Measurements from ENCODE around the gene DNAH10.

The DNAH10 gene

DNA sequence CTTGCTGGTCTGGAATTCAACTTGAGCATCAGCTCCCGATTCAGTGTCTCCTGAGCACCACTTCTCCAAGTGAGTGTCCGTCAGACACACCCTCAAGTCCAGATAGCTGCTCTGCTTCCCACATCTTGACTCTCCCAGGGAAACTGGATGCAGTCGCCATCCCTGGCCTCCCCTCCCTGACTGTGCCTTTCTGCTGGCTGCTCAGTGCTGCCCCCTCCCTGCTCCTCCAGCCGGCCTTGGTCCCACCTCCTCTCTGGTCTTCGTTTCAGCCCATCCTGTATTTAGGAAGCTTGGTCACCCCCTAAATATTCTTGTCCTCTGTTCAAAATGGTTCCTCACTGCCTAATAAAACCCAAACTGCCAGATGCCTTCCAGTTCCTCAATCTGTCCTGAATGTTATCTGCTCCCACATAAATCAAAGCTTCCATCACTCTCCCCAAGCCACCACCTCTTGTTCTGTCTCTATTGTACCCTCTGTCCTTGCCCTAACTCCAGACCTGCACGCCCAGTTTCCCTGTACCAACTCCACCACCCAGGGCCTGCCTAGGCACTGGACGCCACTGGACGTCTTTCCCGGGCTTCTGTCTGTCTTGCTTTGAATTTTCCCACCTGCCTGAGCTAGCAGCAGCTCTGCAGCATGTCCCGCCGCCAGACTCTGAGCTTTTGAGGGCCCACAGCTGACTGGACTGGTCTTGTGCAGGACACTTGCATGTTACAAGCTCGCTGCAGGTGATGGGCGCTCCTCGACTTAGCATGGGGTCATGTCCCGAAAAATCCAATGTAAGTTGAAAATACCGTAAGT is 176.8 kb downstream of the DNAH10 start:
- no peak overlapping the region for H3K27ac ChIP-seq (ENCODE audit: insufficient read depth in 1 of 2, low read depth in 1 of 2, low read length in 2 of 2, poor library complexity in 1 of 2, severe bottlenecking in 2 of 2)
- no peaks in the 10 kb centered on the region for H3K27me3 ChIP-seq (replicated peaks in 2 of 5; ENCODE audit: control insufficient read depth in 4 of 5, insufficient read depth in 5 of 5, low read length in 4 of 5)
- no peak overlapping the region for H3K4me3 ChIP-seq (ENCODE audit: control insufficient read depth in 1 of 7, extremely low read depth in 1 of 7, insufficient read depth in 4 of 7, low read depth in 2 of 7, low read length in 6 of 7)
- H3K9me3 ChIP-seq (ENCODE audit: control extremely low read depth in 1 of 5, control insufficient read depth in 4 of 5, insufficient read depth in 2 of 5, low read depth in 1 of 5, low read length in 4 of 5), result peaks cover 0 to 16% (median 12%) of the 10 kb centered on the region in 5 experiments
- peaks cover 7 to 48% (median 26%) of the 10 kb centered on the region in 4 experiments for H3K36me3 ChIP-seq (ENCODE audit: control insufficient read depth in 4 of 4, insufficient read depth in 4 of 4, low read length in 3 of 4)
- 92% methylated on average over 16 of the region's 16 CpGs for WGBS (ENCODE audit: insufficient coverage)
- peaks cover 0 to 20% (median 17%) of the 10 kb centered on the region in 4 experiments for H3K4me1 ChIP-seq (ENCODE audit: control extremely low read depth in 1 of 4, control insufficient read depth in 4 of 4, insufficient read depth in 4 of 4, low read length in 3 of 4)
- peak in 1 of 3 donors; percentile 5 for DNase-seq
- ChIA-PET POLR2A (no interaction called here), CTCF (interaction anchor here (0.7 to 1.7 kb wide), 6 partner anchors 14 to 35 kb away, joined by 3 to 6 read pairs (median 4); no protein-coding TSS in a partner anchor)

GRCh38 chr12:123939716-123940626 is 177.9 kb downstream of the DNAH10 start:
- H3K4me3 ChIP-seq (ENCODE audit: control insufficient read depth in 1 of 7, extremely low read depth in 1 of 7, insufficient read depth in 4 of 7, low read depth in 2 of 7, low read length in 6 of 7), result no peak overlapping the region
- POLR2A ChIA-PET, result no interaction called here
- over 99% methylated on average over 15 of the region's 16 CpGs for WGBS (ENCODE audit: insufficient coverage)
- peaks cover 0 to 16% (median 12%) of the 10 kb centered on the region in 5 experiments for H3K9me3 ChIP-seq (ENCODE audit: control extremely low read depth in 1 of 5, control insufficient read depth in 4 of 5, insufficient read depth in 2 of 5, low read depth in 1 of 5, low read length in 4 of 5)
- no peaks in the 10 kb centered on the region for H3K27me3 ChIP-seq (replicated peaks in 2 of 5; ENCODE audit: control insufficient read depth in 4 of 5, insufficient read depth in 5 of 5, low read length in 4 of 5)
- H3K4me1 ChIP-seq (ENCODE audit: control extremely low read depth in 1 of 4, control insufficient read depth in 4 of 4, insufficient read depth in 4 of 4, low read length in 3 of 4), result peaks cover 0 to 20% (median 17%) of the 10 kb centered on the region in 4 experiments
- peaks cover 7 to 54% (median 26%) of the 10 kb centered on the region in 4 experiments for H3K36me3 ChIP-seq (ENCODE audit: control insufficient read depth in 4 of 4, insufficient read depth in 4 of 4, low read length in 3 of 4)
- no peak for DNase-seq
- CTCF ChIA-PET, result interaction anchor here (0.9 to 1.7 kb wide), 5 partner anchors 15 to 35 kb away, joined by 3 to 6 read pairs (median 3); no protein-coding TSS in a partner anchor
- H3K27ac ChIP-seq (ENCODE audit: insufficient read depth in 1 of 2, low read depth in 1 of 2, low read length in 2 of 2, poor library complexity in 1 of 2, severe bottlenecking in 2 of 2), result no peak overlapping the region

- DNase-seq, result no peak
- Histone ChIP-seq H3K4me1 (ENCODE audit: control extremely low read depth in 1 of 4, control insufficient read depth in 4 of 4, insufficient read depth in 4 of 4, low read length in 3 of 4) (peaks cover 0 to 20% (median 17%) of the 10 kb centered on the region in 4 experiments), H3K36me3 (ENCODE audit: control insufficient read depth in 4 of 4, insufficient read depth in 4 of 4, low read length in 3 of 4) (peaks cover 7 to 59% (median 26%) of the 10 kb centered on the region in 4 experiments), H3K9me3 (ENCODE audit: control extremely low read depth in 1 of 5, control insufficient read depth in 4 of 5, insufficient read depth in 2 of 5, low read depth in 1 of 5, low read length in 4 of 5) (peaks cover 0 to 16% (median 12%) of the 10 kb centered on the region in 5 experiments), H3K27ac (ENCODE audit: insufficient read depth in 1 of 2, low read depth in 1 of 2, low read length in 2 of 2, poor library complexity in 1 of 2, severe bottlenecking in 2 of 2) (no peak overlapping the region), H3K4me3 (ENCODE audit: control insufficient read depth in 1 of 7, extremely low read depth in 1 of 7, insufficient read depth in 4 of 7, low read depth in 2 of 7, low read length in 6 of 7) (no peak overlapping the region), H3K27me3 (replicated peaks in 2 of 5; ENCODE audit: control insufficient read depth in 4 of 5, insufficient read depth in 5 of 5, low read length in 4 of 5) (no peaks in the 10 kb centered on the region)
- WGBS (ENCODE audit: insufficient coverage), result 100% methylated on average over 7 of the region's 9 CpGs
- ChIA-PET POLR2A (no interaction called here), CTCF (interaction anchor here (0.9 kb wide), 1 partner anchor 15 kb away, joined by 3 read pairs; no protein-coding TSS in a partner anchor)
Observed at GRCh38 chr12:123940627-123940966, 178.5 kb downstream of the DNAH10 start.

DNA sequence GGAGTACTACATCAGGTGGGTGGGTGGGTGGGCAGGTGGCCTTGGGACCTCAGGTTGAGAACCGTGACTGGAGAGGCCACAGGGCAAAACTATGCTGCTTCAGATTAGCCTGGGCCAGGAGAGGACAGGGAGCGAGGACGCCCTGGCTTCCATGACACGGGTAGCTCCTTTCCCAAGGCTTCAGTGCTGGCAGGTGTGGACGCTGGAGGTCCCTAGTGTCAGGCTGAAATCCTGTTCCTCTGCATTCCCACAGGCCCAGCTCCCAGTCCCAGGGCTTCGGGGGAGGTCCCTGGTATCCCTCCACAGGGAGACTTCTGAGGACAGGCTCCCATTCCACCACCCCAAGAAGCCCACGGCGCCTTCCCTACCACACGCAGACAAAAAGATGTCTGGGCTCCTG is 178.9 kb downstream of the DNAH10 start:
- ChIA-PET POLR2A (no interaction called here), CTCF (interaction anchor here (0.9 to 1.0 kb wide), 2 partner anchors 15 to 111 kb away, joined by 3 read pairs; no protein-coding TSS in a partner anchor)
- H3K4me1 ChIP-seq (ENCODE audit: control extremely low read depth in 1 of 4, control insufficient read depth in 4 of 4, insufficient read depth in 4 of 4, low read length in 3 of 4), result peaks cover 0 to 20% (median 17%) of the 10 kb centered on the region in 4 experiments
- H3K27ac ChIP-seq (ENCODE audit: insufficient read depth in 1 of 2, low read depth in 1 of 2, low read length in 2 of 2, poor library complexity in 1 of 2, severe bottlenecking in 2 of 2), result no peak overlapping the region
- H3K36me3 ChIP-seq (ENCODE audit: control insufficient read depth in 4 of 4, insufficient read depth in 4 of 4, low read length in 3 of 4), result peaks cover 7 to 56% (median 26%) of the 10 kb centered on the region in 4 experiments
- no peak for DNase-seq
- H3K4me3 ChIP-seq (ENCODE audit: control insufficient read depth in 1 of 7, extremely low read depth in 1 of 7, insufficient read depth in 4 of 7, low read depth in 2 of 7, low read length in 6 of 7), result no peak overlapping the region
- H3K9me3 ChIP-seq (ENCODE audit: control extremely low read depth in 1 of 5, control insufficient read depth in 4 of 5, insufficient read depth in 2 of 5, low read depth in 1 of 5, low read length in 4 of 5), result peaks cover 0 to 16% (median 12%) of the 10 kb centered on the region in 5 experiments
- no peaks in the 10 kb centered on the region for H3K27me3 ChIP-seq (replicated peaks in 2 of 5; ENCODE audit: control insufficient read depth in 4 of 5, insufficient read depth in 5 of 5, low read length in 4 of 5)
- 100% methylated on average over 9 of the region's 9 CpGs for WGBS (ENCODE audit: insufficient coverage)

- WGBS (ENCODE audit: insufficient coverage), result 96% methylated on average over 12 of the region's 13 CpGs
Observed at GRCh38 chr12:123941624-123942237, 179.6 kb downstream of the DNAH10 start.

DNA sequence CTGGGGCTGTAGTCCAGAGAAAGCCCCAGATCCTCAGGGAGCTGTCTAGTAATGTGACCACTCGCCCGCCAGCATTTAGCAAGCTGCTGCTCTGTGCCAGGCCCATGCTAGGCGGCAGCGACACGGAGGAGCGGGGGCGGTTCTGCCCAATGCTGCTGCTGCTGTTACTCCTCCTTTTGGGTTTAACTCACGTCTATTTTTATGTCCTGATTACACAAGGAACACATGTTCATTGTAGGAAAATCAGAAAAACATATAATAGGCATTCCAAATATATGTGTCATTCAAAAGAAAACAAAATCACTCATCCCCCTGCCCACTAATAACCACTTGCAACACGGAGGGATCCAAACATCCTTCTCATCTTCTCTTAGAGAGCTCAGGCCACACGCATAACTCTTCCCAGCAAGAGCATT is 180.1 kb downstream of the DNAH10 start:
- Histone ChIP-seq H3K36me3 (ENCODE audit: control insufficient read depth in 4 of 4, insufficient read depth in 4 of 4, low read length in 3 of 4) (peaks cover 7 to 46% (median 24%) of the 10 kb centered on the region in 4 experiments), H3K27me3 (replicated peaks in 2 of 5; ENCODE audit: control insufficient read depth in 4 of 5, insufficient read depth in 5 of 5, low read length in 4 of 5) (no peaks in the 10 kb centered on the region), H3K9me3 (ENCODE audit: control extremely low read depth in 1 of 5, control insufficient read depth in 4 of 5, insufficient read depth in 2 of 5, low read depth in 1 of 5, low read length in 4 of 5) (peaks cover 0 to 16% (median 12%) of the 10 kb centered on the region in 5 experiments), H3K27ac (ENCODE audit: insufficient read depth in 1 of 2, low read depth in 1 of 2, low read length in 2 of 2, poor library complexity in 1 of 2, severe bottlenecking in 2 of 2) (no peak overlapping the region), H3K4me1 (ENCODE audit: control extremely low read depth in 1 of 4, control insufficient read depth in 4 of 4, insufficient read depth in 4 of 4, low read length in 3 of 4) (peaks cover 0 to 17% (median 16%) of the 10 kb centered on the region in 4 experiments), H3K4me3 (ENCODE audit: control insufficient read depth in 1 of 7, extremely low read depth in 1 of 7, insufficient read depth in 4 of 7, low read depth in 2 of 7, low read length in 6 of 7) (no peak overlapping the region)
- CTCF ChIA-PET, result interaction anchor here (1.0 kb wide), 1 partner anchor 112 kb away, joined by 3 read pairs; no protein-coding TSS in a partner anchor
- 100% methylated on average over 8 of the region's 10 CpGs for WGBS (ENCODE audit: insufficient coverage)
- POLR2A ChIA-PET, result no interaction called here
- no peak for DNase-seq

More at GRCh38 chr12:123941624-123942237, 179.6 kb downstream of the DNAH10 start:
- H3K9me3 ChIP-seq (ENCODE audit: control extremely low read depth in 1 of 5, control insufficient read depth in 4 of 5, insufficient read depth in 2 of 5, low read depth in 1 of 5, low read length in 4 of 5), result peaks cover 0 to 16% (median 12%) of the 10 kb centered on the region in 5 experiments
- H3K27ac ChIP-seq (ENCODE audit: insufficient read depth in 1 of 2, low read depth in 1 of 2, low read length in 2 of 2, poor library complexity in 1 of 2, severe bottlenecking in 2 of 2), result no peak overlapping the region
- POLR2A ChIA-PET, result no interaction called here
- H3K27me3 ChIP-seq (replicated peaks in 2 of 5; ENCODE audit: control insufficient read depth in 4 of 5, insufficient read depth in 5 of 5, low read length in 4 of 5), result no peaks in the 10 kb centered on the region
- H3K4me3 ChIP-seq (ENCODE audit: control insufficient read depth in 1 of 7, extremely low read depth in 1 of 7, insufficient read depth in 4 of 7, low read depth in 2 of 7, low read length in 6 of 7), result no peak overlapping the region
- DNase-seq, result no peak
- peaks cover 0 to 20% (median 17%) of the 10 kb centered on the region in 4 experiments for H3K4me1 ChIP-seq (ENCODE audit: control extremely low read depth in 1 of 4, control insufficient read depth in 4 of 4, insufficient read depth in 4 of 4, low read length in 3 of 4)
- CTCF ChIA-PET, result interaction anchor here (1.0 kb wide), 1 partner anchor 112 kb away, joined by 3 read pairs; no protein-coding TSS in a partner anchor
- H3K36me3 ChIP-seq (ENCODE audit: control insufficient read depth in 4 of 4, insufficient read depth in 4 of 4, low read length in 3 of 4), result peaks cover 7 to 51% (median 25%) of the 10 kb centered on the region in 4 experiments
